Epithelial cell of prostate (primary cell): ENCODE measurements around the gene PLEKHA6.
"Not testable (repeated sequence)": the region's sequence is repeated elsewhere in the genome, so short reads cannot be mapped to it uniquely, and the experiment has no call there.

Source experiments
- DNase-seq: peaks from one replicate; pipeline ENCODE4 v3.0.0-alpha.2; 2011; ENCODE audit warnings: low read depth, low spot score
- H3K27ac ChIP-seq: fragments of 450-650 bp; 2 replicates; pipeline ENCODE4 v1.5.1; 2017; ENCODE audit warnings: mild to moderate bottlenecking

Gene PLEKHA6

DNA sequence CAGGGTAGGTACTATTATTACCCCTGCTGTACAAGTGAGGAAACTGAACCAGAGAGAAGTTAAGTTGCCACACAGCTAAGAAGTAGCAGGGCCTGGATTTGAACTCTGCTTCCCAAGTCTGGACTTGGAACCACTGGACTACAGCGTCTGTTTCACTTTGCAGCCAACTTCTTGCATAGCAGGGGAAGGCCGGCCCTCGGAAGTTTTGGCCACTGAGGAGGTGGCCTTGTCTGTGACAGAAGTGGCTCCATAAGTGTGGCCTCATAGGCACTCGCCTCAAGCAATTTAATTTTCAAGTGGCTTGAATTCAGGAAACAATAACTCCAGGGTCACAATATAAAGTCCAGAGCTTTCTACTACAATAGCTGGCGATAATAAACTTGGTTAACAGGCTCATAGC, 41.4 kb downstream of the PLEKHA6 start:
- H3K27ac ChIP-seq, result no peak overlapping the region
- no peak for DNase-seq

DNA sequence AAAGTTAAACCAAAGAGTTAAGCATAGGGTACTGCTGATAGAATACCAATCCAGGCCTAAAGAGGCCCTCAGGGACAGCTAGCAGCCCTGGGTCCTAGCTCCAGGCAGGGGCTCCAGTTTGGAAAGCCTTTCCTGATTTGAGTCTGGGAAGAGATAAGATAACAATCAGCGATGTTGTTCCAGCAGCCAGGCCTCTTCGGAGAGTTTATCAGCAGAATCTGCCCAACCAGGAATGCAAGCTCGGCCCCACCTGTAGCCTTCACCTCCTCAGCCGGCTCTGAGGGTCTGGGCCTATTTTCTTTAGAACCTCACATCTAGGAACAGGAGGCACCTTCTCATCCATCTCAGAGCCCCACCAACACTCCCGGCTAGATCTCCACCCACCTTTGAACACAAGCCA, 42.6 kb downstream of the PLEKHA6 start:
- no peak for DNase-seq
- no peak overlapping the region for H3K27ac ChIP-seq

DNA sequence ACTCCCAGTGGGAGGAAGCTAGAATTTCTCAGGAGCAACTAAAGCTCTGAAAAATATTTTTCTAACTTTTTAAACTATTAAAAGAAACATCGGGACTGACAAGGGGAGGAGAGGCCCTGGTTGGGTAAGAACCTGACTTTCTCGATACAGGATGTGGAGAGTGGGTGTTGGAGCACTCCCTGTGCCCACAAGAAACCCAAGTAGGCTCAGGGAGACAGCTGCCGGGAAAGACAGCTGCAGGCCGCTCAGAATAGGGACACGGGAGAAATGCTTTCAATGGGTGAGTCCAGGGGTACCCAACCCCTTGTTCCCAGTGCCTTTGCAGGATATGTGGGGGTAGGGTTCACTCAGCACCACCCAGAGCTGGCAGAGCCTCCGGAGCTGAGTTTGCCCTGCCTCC, 43.6 kb downstream of the PLEKHA6 start:
- DNase-seq, result no peak
- no peak overlapping the region for H3K27ac ChIP-seq

DNA sequence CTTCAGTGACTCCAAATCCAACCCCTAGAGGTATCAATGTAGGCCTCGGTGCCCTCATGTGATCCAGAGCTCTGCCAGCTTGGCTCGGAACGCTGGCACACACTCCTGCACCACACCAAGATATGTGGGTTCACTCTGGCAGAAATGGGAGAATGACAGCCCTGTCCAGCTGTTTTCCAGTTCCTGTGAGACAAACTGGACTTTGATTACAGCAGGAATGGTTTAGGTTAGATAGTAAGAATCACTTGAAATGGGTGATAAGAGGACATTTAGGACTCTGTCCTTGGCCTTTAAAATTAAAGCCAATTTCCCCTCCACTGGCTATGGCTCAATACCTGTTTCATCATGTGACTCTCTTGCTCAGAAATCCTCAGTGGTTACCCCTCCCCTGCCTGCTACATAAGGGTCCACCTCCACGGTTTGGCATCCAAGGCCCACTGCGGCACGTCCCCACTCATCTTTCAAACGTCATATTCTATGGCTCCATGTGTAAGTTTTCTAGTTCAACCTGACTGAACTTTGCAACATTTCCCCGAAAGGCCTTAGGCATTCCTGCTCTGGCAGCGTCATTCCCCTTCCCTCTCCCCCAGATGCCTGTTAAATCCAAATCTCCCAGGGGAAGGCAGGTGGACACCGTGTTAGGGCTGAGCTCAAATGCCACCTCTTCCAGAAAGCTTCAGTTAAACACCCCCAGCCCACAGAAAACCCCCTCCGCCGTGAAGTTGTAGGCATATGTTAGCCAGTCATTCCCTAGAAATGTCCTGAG, 44.7 kb downstream of the PLEKHA6 start:
- no peak overlapping the region for H3K27ac ChIP-seq
- no peak for DNase-seq

DNA sequence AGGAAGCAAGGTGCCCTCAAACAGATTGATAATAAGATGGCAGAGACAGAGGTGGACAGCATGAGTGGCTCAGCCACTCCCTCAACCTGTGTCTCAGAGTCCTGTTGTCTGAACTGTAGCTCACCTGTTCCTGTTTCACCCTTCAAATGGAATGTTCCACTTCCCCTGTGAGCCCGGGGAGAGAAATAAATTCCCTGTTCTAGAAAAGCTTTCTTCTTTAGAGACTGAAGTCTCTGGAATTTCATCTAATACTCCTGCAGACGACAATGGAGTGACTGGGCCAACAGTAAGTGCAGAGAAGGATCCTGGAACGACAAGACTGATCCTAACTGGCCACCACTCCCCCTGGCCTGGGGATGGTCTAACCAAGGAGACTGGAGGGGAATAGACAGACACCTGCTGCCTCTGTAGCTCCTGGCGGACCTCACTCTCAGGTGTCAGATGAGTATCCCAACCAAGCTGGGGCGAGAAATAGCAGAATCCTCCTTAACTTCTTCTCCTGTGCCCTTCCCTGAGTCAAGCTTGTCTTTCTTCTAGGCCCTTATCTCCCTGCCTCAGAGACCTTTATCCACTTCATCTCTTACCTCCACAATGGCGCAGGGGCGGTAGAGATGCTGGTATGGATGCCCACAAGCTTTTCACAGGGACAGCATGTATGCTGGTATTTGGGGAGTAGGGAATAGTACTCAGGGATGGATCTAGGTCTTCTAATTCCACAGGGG, 45.4 kb downstream of the PLEKHA6 start:
- no peak overlapping the region for H3K27ac ChIP-seq
- no peak for DNase-seq

DNA sequence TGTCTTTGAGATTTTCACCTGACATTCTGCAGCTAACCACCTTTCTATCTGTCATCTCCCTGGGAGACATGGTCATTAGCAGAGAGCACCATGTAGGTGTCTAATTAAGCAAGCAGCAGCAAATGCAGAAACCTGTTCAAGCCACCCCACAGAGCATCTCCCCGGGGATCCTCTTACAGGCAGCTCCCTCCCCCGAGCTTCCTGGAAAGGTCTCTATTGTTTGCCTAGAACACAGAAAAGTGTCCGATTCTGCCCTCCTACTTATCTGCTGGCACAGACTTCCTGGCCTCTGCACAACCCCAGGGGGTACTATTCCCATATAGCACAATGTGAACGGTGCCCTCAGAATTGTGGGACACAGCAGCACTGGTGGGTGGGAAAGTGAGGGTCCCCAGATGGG, 46.1 kb downstream of the PLEKHA6 start:
- no peak for DNase-seq
- H3K27ac ChIP-seq, result no peak overlapping the region

DNA sequence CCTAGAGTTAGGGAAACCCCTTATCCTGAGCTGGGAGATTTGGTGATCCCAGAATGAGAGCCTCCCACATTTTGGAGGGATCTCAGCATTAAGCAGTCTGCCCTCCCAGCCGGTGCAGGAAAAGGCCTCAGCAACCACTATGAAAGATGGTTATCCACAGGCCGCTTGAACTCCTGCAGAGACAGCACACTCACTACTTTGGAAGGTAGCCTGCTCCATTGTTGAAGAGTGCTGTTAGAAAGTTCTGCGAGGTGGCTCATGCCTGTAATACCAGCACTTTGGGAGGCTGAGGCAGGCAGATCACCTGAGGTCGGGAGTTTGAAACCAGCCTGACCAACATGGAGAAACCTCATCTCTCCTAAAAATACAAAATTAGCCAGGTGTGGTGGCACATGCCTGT, 48.8 kb downstream of the PLEKHA6 start:
- not testable (repeated sequence) for H3K27ac ChIP-seq, DNase-seq

DNA sequence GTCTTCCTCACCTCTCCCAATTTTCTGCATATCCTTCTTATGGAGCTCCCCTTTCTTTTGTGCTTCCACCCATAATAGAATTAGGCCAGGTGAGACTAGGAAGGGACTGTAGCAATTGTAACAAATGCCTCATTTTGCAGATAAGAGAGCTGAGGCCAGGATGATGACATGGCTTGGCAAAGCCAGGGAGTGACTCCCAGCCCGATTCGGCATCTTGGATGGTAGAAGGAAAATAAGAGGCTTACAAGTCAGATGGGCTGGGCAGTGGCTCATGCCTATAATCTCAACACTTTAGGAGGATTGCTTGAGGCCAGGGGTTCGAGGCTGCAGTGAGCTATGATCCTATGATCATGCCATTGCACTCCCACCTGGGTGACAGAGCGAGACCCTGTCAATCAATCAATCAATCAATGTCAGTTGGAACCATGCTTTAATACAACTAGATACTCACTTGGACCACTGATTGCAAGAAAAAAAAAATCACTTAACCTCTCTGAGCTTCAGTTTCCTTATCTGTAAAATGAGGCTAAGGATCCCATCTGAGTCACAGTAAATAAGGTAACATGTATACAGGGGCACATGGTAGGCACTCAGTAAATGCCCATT, 51.6 kb downstream of the PLEKHA6 start:
- peak overlapping the region; percentile 7 for H3K27ac ChIP-seq
- no peak for DNase-seq

DNA sequence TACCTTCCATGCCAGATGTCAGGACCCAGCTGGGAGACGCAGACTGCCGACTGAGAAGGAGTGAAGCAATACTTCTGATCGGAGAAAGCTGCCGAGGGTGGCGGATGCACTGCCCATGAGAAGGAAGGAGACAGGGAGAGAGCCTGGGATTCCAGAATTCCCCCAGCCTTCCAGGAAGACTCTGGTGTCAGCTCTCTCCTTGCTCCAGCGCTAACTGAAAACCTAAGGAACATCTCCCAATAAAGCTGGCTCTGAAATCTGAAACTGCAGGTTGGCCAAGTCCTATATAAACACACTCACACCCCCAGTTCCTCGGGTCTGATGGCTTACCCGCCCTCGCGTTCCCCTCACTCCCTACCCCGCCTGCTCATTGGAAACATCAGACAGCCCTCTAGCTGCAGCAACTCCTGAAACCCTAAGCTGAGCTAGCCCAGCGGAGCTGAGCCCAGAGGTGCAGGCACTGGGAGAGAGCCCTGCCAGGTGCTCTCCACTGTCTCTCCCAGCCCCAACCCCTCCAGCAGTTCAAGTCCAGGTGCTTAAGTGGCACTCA, 52.3 kb downstream of the PLEKHA6 start:
- DNase-seq, result no peak
- H3K27ac ChIP-seq, result peak overlapping the region; percentile 7

DNA sequence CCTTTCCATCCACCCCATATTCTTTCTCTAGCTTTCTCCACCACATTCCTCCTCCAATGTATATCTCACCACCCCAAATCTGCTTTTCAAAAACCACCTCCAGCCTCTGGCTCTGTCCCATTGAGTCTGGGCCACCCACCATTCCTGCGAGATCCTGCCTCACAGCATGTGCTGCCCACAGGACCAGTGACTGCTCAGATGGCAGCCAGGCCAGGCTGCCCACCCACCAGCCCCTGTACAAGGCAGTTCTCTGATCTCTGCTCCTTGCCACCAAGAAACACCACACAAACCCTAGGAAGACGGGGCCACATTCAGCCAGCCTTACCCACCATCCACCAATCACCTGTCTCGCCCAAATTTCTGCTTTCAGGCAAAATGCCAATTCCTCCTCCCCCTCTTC, 53.7 kb downstream of the PLEKHA6 start:
- DNase-seq, result no peak
- H3K27ac ChIP-seq, result no peak overlapping the region

DNA sequence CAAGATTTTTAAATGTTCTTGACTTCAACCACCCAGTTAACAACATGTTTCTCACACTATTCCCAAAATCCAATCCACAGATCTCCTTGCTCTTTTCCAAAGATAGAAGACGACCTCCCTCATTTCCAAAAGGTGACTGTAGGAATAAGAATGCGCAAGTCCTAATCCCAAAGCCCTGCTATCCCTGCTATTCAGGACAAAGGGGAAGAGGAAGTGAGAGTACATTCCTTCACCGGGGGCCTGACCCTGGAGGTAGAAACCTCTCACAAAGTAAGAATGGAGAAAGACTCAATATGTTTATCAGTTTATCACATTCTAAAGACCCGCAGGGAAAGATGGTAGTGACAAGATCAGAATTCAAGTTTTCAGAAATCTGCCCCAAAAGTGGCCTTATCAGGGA, 55.7 kb downstream of the PLEKHA6 start:
- no peak for DNase-seq
- no peak overlapping the region for H3K27ac ChIP-seq

DNA sequence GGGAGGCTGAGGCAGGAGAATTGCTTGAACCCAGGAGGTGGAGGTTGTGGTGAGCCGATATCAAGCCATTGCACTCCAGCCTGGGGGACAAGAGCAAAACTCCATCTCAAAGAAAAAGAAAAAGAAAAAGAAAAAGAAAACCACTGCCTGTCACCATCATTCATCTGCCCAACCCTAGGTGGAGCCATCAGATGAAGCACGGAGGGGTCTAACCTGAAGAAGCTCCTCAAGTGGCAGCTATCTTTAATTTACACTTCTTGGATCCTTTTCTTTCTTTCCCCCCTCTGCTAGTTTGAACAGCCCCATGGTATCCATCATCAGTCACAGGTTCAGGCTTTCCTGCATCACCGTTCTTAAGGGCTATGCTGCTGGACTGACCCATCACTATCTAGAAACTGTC, 57.0 kb downstream of the PLEKHA6 start:
- no peak for DNase-seq
- H3K27ac ChIP-seq, result no peak overlapping the region

DNA sequence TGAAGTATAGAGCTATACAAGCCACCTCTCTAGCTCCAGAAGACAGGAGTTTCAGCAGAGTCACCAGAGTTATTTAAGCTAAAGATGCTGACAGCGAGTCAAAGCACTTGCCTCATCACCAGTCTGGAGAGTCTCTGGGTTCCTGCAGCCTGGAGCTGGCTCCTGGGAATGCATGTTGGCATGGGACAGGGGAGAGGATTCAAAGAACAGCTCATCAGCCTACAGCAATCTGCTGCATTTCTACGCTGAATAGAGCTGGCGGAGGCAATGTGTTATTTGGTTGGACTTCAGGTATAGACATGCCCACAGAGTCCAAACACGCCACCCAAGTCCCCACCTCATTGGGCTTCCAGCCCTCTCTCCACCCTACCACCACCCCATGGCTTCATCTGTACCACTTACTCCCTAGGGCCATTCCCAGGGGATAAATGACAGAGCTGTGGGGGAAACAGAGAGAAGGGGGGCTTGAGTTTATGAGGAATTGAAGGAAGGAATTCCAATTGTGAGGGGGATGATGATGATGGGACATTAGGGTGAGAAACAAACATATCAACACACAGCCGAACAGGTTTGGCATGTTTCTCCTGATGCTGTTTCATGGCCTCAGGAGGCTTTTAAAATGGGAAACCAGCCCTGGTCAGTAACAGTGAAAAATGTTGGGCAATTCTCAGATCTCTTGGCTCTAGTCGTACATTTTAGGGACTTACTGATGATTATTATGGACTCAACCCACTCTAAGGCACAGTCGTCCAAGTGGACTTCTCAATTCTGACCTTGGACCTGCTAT, 58.4 kb downstream of the PLEKHA6 start:
- DNase-seq, result peak; percentile 81
- H3K27ac ChIP-seq, result peak overlapping the region; percentile 58

DNA sequence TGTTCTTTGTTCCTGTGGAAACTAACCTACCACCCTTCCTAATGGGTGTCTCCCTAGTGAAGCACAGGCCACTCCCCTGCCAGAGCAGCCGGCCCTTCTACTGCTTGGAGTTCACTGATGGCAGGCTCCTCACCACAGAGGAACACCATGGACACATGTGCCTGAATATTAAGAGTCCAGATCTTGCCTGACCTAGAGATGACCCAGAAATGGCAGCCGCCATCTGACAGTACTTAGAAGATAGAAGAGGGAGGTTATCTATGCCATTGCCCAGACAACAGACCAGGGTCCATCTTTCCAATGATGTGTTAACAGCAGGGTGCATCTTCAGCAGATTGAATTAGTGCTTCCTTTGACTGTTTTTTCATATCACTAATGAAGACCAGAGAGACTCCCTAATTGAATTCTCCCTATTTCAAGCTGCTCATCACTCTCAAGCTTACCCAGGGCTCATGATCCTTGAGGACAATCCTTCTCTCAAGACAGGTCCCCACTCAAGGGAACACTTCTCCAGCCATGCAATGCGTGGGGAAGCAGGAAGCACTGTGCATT, 59.8 kb downstream of the PLEKHA6 start:
- no peak for DNase-seq
- no peak overlapping the region for H3K27ac ChIP-seq

DNA sequence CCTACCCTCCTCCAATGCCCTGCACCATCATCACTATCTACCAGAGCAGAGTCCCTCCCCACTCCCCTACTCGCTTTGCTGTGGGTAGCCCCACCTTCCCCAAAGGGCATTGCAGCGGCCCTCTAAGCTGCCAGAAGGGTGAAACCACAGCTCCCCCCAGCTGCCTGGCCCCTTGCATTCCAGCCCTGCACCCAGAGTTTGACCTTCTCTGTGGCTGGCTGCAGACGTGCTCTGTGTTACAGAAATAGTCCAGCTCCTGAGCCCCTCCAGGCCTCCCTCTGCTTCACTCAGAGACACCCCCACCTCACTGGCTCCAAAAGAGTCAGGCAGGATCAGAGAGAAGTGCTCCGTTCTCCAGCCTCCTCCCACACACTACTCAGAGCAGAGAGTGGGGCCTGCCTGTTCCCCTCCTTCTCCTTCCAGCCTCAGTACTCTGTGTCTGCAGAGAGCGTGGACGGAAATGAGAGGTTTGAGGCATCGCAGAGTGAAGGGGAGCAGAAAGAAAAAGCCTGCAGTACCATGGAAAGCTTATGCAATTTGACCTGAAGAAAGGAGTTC, 63.2 kb downstream of the PLEKHA6 start:
- H3K27ac ChIP-seq, result no peak overlapping the region
- DNase-seq, result no peak

DNA sequence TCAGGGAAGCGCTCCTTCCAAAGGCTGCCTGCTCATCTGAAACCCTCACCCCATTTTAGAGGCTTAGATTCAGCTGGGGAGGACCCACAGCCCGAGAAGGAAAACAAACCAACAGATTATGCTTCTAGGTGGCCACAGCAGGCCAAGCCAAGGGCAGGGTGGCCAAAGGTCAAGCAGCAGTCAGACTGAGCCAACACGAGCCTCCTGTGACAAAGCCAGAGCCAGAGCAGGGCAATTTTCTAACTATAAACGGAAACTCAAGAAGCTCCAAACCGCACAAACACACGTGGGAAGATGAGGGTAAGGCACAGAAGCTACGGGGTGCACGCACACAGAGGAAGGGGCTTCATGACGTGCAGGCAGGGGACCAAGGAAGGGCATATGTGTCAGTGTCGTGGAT, 64.1 kb downstream of the PLEKHA6 start:
- no peak for DNase-seq
- no peak overlapping the region for H3K27ac ChIP-seq

DNA sequence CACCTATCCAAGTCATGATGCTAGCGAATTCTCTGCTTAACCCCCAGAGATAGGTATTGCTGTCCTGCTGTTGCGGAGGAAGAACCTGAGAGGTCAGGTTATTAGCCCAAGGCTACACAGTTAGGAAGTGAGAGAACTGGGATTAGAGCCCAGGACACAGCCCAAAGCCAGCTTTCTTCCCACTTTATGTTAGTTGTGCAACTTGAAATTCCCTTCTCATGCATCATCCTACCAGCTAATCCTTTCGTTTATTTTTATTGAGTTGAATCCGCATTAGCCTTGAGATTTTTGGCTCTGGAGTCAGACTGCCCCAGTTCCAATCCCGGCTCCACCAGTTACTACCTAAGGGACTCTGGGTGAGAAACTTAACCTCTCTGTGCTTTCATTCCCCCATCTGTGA, 65.4 kb downstream of the PLEKHA6 start:
- peak; percentile 27 for DNase-seq
- H3K27ac ChIP-seq, result peak overlapping the region; percentile 10

DNA sequence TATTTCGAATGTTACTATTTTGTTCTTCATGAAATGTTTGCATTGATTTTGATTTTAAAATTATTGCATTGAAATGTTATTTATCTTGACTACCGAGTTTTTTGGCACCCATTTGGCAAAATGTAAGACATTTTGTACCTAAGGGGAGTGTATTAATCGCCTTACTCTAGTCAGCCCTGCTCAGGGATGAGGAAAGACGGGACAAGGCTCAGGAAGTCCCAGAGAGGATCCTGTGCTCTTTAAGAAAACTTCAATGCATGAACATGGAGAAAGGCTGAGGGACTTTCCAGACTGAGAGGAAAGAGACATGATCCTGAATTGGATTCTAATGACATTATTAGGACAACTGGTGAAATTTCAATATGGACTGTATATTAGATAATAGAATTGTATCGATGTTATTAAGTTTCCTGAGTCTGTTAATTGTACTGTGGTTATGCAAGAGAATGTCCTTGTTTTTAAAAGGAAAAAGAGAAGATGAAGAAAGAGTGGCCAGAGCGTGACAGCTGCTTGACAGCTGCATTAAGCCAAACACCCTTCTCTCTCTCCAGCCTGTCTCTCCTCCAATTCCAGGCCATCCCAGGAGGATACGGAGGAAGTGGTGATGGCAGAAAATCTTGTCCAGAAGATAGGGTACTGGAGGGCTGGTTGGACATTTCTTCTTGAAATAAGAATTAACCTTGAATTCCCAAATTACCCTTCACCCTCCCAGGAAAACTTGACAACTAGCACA, 66.0 kb downstream of the PLEKHA6 start:
- DNase-seq, result no peak

DNA sequence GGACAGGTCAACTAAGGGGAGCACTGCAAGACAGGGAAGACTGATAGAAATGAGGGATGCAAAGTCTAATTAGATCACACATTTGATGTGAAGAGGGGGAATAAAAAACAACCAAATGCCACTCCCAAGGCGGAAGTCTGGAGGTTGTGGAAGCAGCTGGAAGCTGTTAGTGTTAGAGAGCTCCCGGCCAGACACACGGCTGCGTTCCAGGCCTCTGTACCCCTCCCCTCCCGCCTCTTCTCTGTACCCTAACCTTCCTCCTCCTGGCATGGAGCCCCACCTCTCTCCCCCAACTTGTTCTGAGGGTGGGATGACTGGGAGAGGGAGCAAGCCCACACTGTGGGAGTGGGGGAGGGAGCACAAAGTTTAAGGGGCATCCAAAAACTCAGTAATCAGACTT, 67.0 kb downstream of the PLEKHA6 start:
- H3K27ac ChIP-seq, result no peak overlapping the region
- no peak for DNase-seq

More for the DNA sequence above, 66.0 kb downstream of the PLEKHA6 start:
- no peak overlapping the region for H3K27ac ChIP-seq
